Epithelial cell of prostate (primary cell): Measurements from ENCODE around the gene FASN.

Source experiments
- DNase-seq: peaks from one replicate; pipeline ENCODE4 v3.0.0-alpha.2; 2011; ENCODE audit warnings: low read depth, low spot score
- H3K27ac ChIP-seq: fragments of 450-650 bp; 2 replicates; pipeline ENCODE4 v1.5.1; 2017; ENCODE audit warnings: mild to moderate bottlenecking

FASN gene

GRCh38 chr17:82031885-82032627 lies 66.0 kb downstream of the FASN start:
- no peak overlapping the region for H3K27ac ChIP-seq
- DNase-seq, result no peak

- no peak for DNase-seq
- no peak within 1 kb of the TSS for H3K27ac ChIP-seq
Measured at GRCh38 chr17:82031303-82031884, 66.6 kb downstream of the FASN start, which contains the start of gene RAC3. Gene RAC3 (plus strand): TSS chr17:82031678. CDS start chr17:82031762, 84 bp downstream.

DNA sequence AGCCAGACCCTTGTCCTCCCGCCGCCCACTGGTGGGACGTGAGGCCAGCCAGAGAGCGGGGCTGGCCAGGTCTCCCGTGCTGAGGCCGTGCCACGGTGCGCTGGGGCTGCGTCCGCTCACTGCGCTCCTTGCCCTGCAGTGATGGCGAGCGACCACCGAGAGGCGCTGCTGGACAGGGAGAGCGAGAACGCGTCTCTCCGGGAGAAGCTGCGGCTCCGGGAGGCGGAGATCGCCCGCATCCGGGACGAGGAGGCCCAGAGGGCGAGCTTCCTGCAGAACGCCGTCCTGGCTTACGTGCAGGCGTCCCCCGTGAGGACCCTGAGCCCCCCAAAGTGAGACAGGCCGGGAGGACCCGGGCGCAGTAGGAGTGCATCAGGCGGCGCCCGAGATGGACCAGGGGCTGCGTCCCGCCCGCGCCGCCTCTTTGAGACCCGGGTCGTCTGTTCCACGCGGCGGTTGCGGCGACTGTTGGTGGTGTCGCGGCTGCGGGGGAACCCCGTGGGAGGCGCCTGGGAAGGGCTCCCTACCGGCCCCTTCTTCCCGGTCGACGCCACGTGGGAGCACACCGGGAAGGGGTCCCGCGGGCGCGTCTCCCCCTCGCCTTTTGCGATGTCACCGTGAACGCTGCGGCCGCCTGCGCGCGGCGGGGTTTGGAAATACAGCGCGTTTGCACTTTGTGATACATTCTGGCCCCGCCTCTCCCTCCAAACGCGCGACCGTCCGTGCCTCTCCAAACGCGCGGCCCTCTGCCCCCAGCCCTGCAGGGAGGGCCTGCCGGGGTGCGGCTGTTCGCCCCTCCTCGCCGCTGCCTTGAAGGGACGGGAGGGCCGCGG lies 67.3 kb downstream of the FASN start:
- peak; percentile 40 for DNase-seq
- no peak overlapping the region for H3K27ac ChIP-seq

DNA sequence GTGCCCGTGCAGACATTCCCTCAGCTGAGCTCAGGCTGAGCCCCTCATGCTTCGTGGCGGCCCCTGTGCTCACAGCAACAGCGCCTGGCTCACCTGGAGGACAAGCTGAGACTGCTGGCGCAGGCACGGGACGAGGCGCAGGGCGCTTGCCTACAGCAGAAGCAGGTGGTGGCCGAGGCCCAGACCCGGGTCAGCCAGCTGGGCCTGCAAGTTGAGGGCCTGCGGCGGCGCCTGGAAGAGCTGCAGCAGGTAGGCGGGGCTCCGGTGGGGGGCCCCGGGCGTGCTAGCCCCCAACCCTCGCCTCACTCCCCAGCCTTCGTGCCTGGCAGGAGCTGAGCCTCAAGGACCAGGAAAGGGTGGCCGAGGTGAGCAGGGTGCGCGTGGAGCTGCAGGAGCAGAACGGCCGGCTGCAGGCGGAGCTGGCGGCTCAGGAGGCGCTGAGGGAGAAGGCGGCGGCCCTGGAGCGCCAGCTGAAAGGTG lies 68.0 kb downstream of the FASN start:
- no peak overlapping the region for H3K27ac ChIP-seq
- no peak for DNase-seq

DNA sequence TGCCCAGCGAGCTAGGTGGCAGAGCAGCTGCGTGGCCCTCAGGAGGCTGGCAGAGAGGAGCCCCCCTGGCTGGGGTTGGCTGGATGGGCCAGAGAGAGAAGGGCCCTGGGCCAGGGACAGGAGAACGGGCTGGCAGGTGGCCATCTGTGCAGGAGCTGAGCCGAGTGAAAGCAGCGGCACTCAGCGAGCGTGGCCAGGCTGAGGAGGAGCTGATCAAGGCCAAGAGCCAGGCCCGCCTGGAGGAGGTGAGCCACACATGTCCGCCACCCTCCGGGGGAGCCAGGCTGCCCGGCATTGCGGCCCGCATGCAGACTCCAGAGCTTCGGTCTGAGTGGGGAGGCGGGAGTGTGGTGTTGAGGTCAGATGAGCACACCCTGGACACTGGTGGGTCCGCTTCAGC lies 68.6 kb downstream of the FASN start:
- no peak overlapping the region for H3K27ac ChIP-seq
- no peak for DNase-seq

DNA sequence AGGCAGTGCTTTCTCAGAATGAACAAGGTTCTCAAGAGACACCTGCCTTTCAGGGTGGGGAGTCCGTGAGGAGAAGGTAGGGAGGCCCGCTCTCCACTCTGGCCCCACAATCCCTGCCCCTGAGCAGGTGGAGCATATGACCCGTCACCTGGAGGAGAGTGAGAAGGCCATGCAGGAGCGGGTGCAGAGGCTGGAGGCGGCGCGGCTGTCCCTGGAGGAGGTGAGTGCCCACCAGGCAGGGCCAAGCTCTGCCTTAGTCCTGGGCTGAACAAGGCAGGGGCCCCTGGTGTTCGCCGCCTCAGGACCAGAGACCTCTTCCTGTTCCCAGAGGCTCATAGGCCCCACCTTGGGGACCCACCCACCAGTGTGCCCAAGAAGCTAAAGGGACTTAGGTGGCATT lies 69.1 kb downstream of the FASN start:
- DNase-seq, result no peak
- no peak overlapping the region for H3K27ac ChIP-seq
